Renal cortical epithelial cell (primary cell): ENCODE measurements around the gene PSMG3. TPM values are rescaled to one million over a fixed set of nuclear protein-coding genes. Genes with fewer than 3 reads are reported as not detected.
A peak's percentile ranks its signal among the peaks of the same experiment; 100 is the strongest.

Experiments used
- DNase-seq: peaks from one replicate; pipeline ENCODE4 v3.0.0-alpha.2; 2011; ENCODE audit warnings: low read depth
- total RNA-seq: library from RNA; depleted of rRNA; stranded (reverse); fragments of >200 nt; gene quantifications from 2 replicates; pipeline ENCODE4 v1.2.3, GENCODE V29; 2014

PSMG3 gene
- total RNA-seq, 1 donor from 2014 or later, result 12.2 TPM

DNA sequence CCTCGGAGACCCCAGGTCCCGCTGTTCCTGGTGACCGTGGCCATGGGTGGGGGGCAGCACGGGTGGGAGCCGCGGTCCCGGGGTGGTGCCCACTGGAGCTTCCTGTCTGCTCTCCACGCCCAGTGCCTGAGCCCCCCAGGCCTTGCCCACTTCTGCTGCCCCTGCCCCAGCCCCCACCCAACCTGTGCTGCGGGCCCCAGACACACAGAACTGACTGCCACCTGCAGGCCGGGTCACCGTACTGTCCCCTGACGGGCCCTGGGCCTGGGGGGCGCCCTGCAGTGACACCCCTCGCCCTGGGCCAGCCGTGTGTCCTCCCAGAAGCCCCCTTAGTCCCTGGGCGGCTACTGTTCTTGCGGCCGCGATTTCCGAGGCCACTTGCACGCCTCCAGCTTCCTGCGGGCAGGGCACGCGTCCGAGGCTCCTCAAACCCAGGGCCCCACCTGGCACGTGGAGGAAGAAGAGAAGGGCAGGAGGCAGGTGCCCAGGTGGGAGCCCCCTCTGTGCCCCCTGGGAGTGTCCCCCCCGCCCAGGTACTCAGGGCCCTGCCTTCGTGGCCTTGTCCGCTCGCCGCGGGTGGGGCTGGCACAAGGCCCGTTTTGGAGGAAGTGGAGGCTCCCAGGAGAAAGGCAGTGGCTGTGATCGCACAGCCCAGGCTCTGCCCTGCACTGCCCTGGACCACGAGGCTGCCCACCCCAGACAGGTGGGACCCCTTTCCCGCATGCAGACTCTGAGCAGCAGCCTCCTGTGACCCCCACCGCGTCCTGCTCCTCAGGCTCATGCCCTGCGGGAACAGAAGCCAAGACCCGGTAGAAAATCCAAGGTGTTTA is 24.2 kb downstream of the PSMG3 start:
- no peak for DNase-seq

DNA sequence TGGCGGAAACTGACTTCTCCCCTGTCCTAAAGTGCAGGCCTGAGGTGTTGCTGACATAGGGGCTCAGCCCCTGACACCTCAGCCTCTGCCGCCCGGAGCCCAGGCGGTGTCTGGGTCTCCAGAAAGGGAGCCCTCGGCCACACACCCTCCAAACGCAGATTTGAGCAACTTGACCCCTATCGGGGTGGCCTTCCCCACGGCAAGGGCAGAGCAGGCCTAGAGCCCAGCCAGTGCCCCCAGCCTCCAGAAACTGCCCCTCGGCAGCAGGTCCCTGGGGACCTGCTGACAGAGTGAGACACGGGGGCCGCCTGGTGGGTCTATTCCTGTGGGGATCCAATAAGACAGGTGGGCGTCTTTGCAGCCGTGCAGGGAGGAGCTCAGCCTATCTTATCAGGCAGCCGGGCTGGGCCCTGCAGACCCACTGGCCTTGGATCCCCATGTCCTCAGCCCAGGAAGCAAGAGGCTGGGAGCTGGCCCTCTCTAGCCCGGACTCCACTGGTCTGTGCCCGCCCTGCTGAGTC is 24.9 kb downstream of the PSMG3 start:
- DNase-seq, result no peak

DNA sequence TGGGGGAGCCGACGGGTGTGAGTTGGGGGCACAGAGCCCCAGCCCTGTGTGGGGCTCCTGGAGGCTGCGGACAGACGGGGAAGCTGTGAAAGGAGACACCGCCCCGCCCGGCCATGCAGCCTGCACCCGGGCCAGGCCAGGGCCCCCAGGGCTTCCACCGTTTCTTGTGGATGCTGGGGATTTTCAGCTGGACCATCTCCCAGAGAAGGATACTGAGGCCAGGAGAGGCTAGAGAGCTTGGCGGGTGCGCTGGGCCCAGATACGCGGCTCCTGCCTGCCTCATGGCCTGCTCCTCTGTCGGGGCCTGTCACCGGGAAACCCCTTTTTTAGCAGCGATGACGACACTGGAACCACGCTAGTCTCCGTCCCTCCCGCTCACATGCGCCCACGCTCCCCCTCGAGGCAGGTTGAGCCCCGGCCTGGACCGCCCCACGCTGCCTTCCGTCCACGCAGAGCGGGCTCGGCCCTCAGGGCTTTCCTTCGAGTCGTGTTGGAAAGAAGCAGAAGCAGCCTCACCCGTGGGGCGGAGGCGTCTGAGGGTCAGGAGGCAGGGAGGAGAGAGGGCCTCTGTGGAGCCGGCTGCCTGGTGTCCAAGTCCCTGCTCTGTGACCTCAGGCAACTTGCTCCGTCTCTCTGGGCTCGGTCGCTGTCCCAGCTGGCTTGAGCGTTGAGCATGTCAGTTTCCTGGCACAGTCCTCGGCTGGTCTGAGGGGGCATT is 25.5 kb downstream of the PSMG3 start:
- DNase-seq, result no peak

DNA sequence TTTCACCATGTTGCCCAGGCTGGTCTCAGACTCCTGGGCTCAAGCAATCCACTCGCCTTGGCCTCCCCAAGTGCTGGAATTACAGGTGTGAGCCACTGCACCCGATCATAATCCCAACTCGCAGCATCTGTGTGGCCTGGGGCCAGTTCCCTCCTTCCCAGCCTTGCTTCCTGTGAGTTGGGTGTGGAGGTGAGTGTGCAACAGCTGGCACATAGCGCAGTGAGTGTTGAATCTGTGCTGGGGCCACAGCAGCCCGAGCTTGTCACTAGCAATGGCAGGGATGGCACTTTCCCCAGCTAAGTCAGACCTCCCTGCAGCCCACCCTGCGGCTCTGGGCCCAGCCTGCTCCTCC is 26.0 kb downstream of the PSMG3 start:
- DNase-seq, result no peak

DNA sequence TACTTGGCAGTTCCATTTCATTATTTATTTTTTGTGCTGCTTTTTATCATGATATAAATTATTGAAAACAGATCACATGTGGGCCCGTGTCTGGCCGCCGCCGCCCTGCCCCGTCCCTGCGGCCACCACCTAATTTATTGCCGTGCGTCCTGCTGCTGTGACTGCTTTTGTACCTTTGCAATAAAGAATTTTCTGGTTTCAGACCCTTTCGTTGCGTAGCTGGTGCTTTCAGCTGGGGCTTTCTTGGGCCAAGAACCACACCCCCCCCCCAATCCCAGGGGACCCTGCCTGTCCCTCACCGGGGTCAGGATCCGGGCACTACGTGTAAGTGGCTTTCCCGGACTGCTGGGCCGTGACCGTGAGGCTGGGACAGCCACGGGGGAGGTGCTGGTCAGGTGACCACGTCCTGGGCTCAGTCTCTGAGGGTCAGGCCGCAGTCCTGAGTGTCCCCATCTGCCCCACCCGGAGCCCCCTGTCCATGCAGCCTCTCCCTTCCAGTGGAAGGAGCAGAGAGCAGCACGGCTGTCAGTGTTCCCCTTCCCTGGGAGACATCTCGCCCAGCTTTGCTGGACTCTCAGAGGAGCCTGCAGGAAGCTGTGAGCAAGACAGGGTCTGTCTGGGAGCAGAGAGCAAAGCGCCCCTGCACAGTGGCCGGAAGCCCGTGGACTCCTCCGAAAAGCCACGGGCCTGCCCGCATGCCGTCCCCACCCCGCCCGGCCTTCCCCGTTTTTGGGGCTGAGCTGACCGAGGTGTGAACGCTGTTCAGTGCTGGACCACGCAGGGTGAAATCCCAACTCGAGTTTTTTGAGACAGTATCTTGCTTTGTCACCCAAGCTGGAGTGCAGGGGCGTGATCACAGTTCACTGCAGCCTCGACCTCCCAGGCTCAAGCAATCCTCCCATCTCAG is 26.7 kb downstream of the PSMG3 start:
- no peak for DNase-seq

DNA sequence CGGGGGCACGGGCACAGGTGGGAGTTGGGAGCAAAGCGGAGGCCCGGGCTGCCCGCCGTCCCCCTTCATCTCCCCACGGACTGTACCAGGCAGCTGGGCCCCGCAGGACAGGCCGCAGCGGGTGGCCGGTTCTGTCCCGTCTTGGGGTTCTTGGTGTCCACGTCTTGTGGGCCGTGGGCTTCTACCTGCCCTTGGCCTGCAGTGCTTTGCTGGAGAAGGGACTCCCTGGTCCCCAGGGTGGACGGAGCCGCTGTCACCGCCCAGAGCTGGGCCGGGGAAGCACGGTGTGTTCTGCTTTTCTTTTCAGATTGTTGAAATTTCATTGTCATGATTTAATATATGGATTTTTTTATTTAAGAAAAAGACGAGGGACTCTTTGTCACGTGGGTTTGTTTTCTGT is 27.5 kb downstream of the PSMG3 start:
- no peak for DNase-seq

DNA sequence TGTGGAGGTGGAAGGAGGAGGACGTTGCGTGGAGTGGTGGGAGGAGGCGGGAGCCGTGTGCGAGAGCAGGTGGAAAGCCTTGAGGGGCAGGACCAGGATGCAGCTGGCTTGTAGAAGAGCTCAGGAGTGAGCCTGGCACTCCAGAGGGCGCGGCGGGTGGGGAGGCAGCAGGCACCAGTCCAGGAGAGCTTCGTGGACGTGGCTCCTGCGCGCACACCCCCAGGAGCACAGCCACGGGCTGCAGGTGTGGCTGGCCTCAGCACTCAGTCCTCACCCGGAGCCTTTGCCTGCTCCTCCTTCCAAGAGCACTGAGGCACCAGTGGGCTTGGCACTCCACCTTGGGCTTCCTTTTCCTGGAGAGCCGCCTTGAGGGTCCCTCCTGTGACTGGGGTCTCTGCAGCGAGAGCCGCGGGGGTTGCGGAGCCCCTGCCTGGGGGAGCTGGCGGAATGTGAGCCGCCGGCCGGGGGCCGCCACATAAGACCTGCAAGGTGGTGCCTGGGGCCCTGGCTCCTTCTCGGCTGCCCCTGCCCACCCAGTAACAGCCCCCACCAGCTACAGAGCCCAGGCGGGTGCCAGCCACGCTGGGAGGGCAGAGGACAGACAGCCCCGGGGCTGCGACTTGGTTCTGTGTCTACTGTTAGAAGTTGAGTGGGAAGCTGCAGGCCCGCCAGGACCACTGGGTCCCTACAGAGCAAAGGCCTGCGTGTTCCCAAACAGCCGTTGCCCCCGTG is 28.2 kb downstream of the PSMG3 start:
- DNase-seq, result no peak

DNA sequence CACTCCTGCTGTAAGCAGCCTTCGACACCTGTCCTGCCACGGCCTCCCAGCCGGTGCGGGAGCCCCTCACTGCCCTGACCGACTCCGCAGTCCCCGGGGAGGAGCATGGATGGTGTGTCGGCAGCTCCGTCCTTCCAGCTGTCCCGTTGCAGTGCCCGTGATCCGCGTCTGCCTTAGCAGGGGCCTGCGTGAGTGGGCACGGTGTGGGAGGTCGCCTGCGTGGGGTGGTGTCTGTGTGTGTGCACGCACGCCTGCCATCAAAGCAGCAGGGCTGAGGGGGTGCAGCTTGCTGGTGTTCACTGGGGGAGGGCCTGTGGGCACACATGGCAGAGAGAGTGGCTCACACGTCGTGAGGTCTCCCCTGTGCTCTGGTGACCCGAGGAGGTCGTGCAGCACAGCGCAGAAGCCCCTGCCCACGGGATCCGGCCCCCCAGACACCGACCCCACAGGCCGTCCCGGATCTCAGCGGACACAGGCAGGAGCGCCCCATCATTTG is 29.0 kb downstream of the PSMG3 start:
- no peak for DNase-seq

DNA sequence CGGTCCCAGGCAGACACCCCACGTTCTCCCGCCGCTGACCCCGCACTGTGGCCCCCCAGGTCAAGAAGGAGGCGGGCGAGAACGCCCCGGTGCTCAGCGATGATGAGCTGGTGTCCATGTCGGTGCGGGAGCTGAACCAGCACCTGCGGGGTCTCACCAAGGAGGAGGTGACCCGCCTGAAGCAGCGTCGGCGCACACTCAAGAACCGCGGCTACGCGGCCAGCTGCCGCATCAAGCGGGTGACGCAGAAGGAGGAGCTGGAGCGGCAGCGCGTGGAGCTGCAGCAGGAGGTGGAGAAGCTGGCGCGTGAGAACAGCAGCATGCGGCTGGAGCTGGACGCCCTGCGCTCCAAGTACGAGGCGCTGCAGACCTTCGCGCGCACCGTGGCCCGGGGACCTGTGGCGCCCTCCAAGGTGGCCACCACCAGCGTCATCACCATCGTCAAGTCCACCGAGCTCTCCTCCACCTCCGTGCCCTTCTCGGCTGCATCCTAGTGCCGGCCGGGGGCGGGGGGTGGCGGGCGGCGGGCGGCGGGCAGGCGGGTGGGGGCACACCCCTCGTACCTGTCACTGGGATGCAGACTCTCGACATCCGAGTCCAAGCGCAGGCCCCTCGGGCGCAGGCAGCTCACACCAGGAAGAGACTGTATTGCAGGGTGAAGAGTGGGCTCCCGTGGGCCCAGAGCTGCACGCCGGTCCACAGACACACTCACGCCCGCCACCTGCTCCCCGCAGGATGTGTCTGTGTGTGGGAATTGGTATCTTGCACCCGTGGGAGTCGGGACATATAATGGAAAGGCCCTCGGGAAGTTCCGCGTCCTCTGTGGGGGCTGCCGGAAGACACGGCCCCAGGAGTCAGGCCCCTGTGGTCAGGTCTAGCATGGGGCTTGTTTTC is 29.7 kb downstream of the PSMG3 start:
- no peak for DNase-seq

DNA sequence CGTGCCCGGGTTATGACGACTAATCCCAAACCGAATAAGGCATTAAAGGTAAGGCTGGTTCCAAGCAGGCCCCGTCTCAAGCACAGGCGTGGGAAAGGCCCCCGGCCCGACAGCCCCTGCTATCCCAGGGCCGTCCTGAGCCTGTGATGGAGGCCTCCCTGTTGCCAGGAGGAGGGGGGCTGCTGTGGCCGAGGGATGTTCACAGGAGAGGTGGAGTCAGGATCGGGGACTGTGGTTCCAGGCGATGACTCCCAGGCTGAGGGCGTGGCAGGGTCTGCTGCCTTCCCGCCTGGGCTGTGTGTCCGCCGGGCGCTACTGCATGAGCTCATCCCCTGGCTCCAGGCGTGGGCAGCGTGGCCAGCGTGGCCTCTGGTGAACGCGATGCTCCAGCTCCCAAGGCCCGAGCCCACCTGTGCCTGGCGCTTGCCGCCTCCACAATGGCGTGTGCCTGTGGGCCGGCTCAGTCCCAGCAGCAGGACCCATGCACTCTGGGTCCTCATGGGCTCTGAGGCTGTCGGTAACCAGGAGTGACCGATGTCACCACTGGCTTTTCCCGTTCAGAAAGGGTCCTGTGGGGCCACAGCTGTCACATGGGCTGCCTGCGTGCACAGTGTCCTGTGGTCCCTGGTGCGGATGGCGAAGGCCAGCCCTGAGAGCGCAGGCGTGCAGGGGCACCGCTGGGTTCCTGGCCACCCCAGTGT is 30.5 kb downstream of the PSMG3 start:
- DNase-seq, result no peak

DNA sequence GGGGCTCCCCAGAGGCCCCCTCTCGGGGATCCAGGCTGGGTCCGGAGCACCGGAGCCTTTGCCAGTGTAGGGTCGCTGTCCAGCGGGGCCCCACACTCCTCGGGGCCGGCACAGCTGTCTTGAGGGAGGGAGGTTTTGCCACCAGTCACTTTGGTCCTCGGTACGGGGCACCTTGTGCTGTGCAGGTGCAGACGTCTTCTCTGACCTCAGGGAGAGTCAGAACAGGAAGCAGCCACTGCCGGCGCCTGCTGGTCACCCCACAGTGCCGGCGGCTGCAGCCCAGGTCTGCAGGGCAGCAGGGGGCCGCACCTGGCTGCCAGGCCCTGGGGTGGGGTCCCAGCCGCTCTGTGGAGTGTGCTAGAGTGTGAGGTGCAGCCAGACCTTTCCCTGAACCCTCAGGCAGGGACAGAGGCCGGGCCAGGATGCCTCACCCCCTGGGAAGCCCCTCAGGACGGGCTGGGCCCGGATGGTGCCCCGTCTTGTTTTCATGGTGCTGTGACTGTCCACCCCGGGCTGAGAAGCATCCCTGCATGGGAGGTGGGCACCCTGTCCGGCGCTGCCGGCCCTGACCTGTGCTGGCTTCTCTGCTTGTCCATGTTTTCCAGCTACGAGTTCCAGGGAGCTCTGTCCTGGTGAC is 31.2 kb downstream of the PSMG3 start:
- no peak for DNase-seq

DNA sequence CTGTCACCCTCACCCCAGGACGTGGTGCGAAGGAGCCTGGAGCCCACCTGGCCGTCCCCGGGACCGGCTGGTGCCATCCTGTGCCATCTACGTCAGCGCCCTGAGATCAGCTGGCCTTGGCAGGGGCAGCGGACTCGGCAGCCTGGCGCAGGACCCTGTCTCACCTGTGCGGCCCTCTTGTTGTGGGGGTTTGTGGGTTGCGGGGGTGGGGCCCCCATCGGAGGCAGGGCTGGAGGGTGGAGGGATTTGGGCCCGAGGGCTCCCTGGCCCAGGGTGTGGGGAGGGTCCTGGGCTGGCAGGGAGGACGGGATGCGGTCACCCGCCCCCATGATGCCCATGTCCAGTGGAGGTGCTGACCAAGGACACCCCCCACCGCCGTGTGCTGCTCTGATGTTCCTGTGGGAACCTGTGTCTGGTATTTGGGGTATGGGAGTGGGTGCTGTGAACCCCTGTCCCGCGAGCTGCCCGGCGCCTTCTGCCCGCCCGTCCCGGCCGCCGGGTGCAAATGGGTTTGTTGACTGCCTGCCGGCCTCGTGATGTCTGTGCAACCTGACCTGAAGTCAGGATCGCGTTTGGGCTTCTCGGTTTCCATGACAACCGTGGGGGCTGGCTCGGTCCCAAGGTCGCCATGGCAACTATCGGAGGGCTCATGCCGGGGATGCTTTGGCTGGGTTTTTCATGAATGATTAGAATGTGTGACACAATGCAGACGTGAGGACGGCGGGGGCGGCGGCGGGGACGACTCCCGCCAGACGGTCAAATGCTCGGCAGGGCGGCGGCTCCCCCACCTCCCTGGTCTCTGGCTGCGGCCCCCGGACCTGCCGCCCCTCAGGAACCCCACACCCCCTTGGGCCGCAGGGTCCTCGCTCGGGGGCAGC is 32.1 kb downstream of the PSMG3 start:
- DNase-seq, result peak; percentile 87

DNA sequence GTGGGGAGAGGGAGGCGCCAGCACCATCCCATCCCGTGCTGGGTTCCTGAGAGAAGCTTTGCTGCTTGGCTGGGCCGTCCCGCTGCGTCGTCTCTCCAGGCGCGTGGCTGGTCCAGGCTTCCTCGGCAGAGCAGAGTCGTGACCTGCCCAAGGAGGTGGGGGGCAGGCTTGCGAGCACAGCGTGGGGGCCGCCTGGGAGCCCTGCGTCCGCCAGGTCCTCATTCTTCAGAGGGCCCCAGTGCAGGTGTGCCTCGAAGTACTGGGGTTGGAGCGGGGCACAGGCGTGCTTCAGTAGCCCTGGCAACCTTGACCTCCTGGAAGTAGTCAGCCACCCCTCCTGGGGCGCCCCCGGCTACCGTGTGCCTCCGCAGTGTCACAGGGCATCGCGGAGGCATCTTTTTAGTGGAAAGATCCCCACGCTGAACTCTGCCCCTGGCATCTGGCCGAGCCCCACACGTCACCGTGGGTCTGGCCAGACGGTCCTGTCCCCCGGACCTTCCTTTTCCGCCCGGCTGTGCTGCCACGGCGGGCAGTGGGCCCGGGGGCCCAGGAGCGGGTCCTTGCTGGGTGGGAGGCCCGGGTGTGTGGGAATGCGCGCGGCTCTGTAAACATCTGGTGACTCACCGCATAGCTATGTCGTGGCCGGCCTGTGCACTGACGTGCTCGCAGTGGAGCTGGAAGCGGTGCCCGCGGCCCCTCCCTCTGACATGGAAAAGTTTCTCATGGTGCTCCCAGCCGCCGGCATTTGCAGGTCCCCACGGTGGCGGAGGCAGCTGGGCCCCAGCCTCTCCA is 32.9 kb downstream of the PSMG3 start:
- peak; percentile 93 for DNase-seq

DNA sequence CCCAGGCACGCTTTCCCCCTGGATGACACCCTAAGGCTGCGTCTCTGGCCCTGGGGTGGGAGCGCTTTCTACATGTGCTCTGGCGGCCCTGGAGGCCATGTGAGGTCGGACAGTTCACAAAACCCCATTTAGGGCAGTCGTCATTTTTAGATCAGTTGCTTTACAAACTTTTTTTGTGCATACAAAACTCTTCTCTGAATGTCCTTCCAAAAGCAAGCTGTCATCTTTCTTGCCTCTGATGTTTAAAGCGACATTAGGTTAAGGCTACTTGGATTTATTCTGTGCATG is 33.4 kb downstream of the PSMG3 start:
- no peak for DNase-seq

DNA sequence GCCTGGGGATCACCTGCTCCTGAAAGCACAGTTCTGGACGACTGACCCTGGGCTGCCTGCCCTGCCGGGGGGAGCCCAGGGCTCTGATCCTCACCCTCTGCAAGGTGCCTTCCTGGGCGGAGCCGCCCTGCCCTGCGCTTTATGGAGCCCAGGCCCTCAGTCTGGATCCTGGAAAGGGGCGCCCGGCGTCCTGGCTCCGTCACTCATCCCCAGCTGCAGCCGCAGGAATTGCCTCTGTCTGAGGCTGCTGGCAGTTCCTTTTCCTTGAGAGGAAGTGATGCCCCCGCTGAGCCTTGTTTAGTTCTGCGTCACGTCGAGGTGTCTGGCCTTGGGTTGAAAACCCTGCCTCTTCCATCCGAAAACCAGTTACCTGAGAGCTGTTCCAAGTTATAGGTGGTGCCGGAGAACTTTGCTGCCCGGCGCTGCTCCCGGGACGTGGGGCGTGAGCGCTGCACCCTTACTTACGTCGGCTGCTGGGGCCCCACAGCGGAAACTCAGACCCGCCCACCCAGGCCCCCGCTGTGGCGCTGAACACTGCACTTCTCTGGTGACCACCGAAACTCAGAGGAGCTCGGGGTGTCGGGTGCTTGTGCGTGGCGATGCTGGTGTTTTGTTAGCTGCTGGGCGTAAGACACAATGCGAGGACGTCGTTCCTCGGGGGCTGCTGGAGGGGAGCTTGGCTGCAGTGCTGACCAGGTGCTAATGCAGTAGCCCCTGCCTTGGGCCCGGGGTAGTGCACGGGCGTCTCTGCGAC is 34.0 kb downstream of the PSMG3 start:
- DNase-seq, result no peak

DNA sequence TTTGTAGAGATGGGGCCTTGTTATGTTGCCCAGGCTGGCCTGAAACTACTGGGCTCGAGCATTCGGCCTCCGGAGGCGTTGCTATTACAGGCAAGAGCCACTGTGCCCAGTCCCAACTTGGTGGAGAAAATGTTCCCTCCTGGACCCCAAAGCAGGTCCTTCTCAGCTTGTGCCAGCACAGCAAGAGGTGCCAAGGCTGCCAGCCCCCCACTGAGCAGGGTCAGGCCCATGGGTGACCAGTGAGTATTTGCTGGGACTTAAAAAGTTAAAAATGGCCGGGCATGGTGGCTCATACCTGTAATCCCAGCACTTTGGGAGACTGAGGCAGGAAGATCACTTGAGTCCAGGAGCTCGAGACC is 34.8 kb downstream of the PSMG3 start:
- no peak for DNase-seq
